Rectal smooth muscle tissue (tissue), 1 donor: ENCODE data around the gene RAB3D.
"Not testable (repeated sequence)": the region's sequence is repeated elsewhere in the genome, so short reads cannot be mapped to it uniquely, and the experiment has no call there.

Experiments
- H3K27ac ChIP-seq: one replicate; pipeline ENCODE4 v1.7.0; 2013; ENCODE audit warnings: low read depth, low read length, inconsistent platforms
- H3K27me3 ChIP-seq: one replicate; pipeline ENCODE4 v1.7.0; 2013; ENCODE audit warnings: low read length; ENCODE audit not compliant: control insufficient read depth, insufficient read depth
- H3K36me3 ChIP-seq: one replicate; pipeline ENCODE4 v1.7.0; 2013; ENCODE audit warnings: low read length; ENCODE audit not compliant: control insufficient read depth, insufficient read depth
- H3K4me1 ChIP-seq: one replicate; pipeline ENCODE4 v1.7.0; 2013; ENCODE audit warnings: low read length; ENCODE audit not compliant: control insufficient read depth, insufficient read depth
- H3K4me3 ChIP-seq: one replicate; pipeline ENCODE4 v1.7.0; 2013; ENCODE audit warnings: low read length
- H3K9ac ChIP-seq: one replicate; pipeline ENCODE4 v1.7.0; 2013; ENCODE audit warnings: low read length

RAB3D gene

GRCh38 chr19:11339254-11340098 is at the start of gene RAB3D:
Gene RAB3D (minus strand): TSS chr19:11339657. CDS start chr19:11337399, 2,258 bp downstream.
- peaks cover 8% of the 10 kb centered on the region for H3K4me1 ChIP-seq
- H3K9ac ChIP-seq = peak within 1 kb of the TSS; percentile 24
- H3K4me3 ChIP-seq = peak within 1 kb of the TSS; percentile 73
- H3K27ac ChIP-seq = peak within 1 kb of the TSS; percentile 77
- peaks cover 12% of the 10 kb centered on the region for H3K36me3 ChIP-seq
- H3K27me3 ChIP-seq = no peaks in the 10 kb centered on the region

- no peak overlapping the region for H3K27ac ChIP-seq
- H3K27me3 ChIP-seq = peaks cover 2% of the 10 kb centered on the region
- no peak overlapping the region for H3K4me3 ChIP-seq
Measured at GRCh38 chr19:11387162-11388034, 47.9 kb upstream of the RAB3D start.

GRCh38 chr19:11384778-11385129 is 45.3 kb upstream of the RAB3D start:
- Histone ChIP-seq H3K36me3 (no peaks in the 10 kb centered on the region), H3K27me3 (peaks cover 2% of the 10 kb centered on the region), H3K4me1 (peaks cover 7% of the 10 kb centered on the region), H3K9ac (no peak overlapping the region), H3K4me3 (no peak overlapping the region), H3K27ac (no peak overlapping the region)

More at GRCh38 chr19:11387162-11388034, 47.9 kb upstream of the RAB3D start:
- Histone ChIP-seq H3K36me3 (no peaks in the 10 kb centered on the region), H3K9ac (no peak overlapping the region), H3K4me1 (no peaks in the 10 kb centered on the region)

GRCh38 chr19:11383706-11384048 is 44.2 kb upstream of the RAB3D start:
- Histone ChIP-seq H3K9ac (no peak overlapping the region), H3K36me3 (no peaks in the 10 kb centered on the region), H3K27ac (no peak overlapping the region), H3K27me3 (peaks cover 2% of the 10 kb centered on the region), H3K4me1 (peaks cover 7% of the 10 kb centered on the region), H3K4me3 (peak overlapping the region; percentile 28)

GRCh38 chr19:11382898-11383705 is 43.6 kb upstream of the RAB3D start:
- Histone ChIP-seq H3K9ac (no peak overlapping the region), H3K27ac (no peak overlapping the region)

GRCh38 chr19:11380653-11381537 is 41.4 kb upstream of the RAB3D start:
- Histone ChIP-seq H3K4me1 (peaks cover 26% of the 10 kb centered on the region), H3K9ac (peak overlapping the region; percentile 16), H3K27ac (peak overlapping the region; percentile 41), H3K4me3 (peak overlapping the region; percentile 80), H3K27me3 (peaks cover 2% of the 10 kb centered on the region), H3K36me3 (no peaks in the 10 kb centered on the region)

More at GRCh38 chr19:11382898-11383705, 43.6 kb upstream of the RAB3D start:
- Histone ChIP-seq H3K27me3 (peaks cover 2% of the 10 kb centered on the region), H3K4me1 (peaks cover 11% of the 10 kb centered on the region), H3K4me3 (peak overlapping the region; percentile 46), H3K36me3 (no peaks in the 10 kb centered on the region)

- H3K4me3 ChIP-seq = no peak overlapping the region
- peaks cover 32% of the 10 kb centered on the region for H3K4me1 ChIP-seq
- H3K27ac ChIP-seq = no peak overlapping the region
- no peak overlapping the region for H3K9ac ChIP-seq
- H3K27me3 ChIP-seq = peaks cover 2% of the 10 kb centered on the region
- no peaks in the 10 kb centered on the region for H3K36me3 ChIP-seq
Measured at GRCh38 chr19:11379857-11380350, 40.4 kb upstream of the RAB3D start.

GRCh38 chr19:11379269-11379845 is 39.9 kb upstream of the RAB3D start:
- not testable (repeated sequence) for H3K4me3 ChIP-seq, H3K27me3 ChIP-seq, H3K9ac ChIP-seq, H3K27ac ChIP-seq, H3K36me3 ChIP-seq
- peaks cover 32% of the 10 kb centered on the region for H3K4me1 ChIP-seq

- no peaks in the 10 kb centered on the region for H3K36me3 ChIP-seq
- no peak overlapping the region for H3K9ac ChIP-seq
- H3K27ac ChIP-seq = peak overlapping the region; percentile 55
- H3K4me3 ChIP-seq = no peak overlapping the region
- peaks cover 2% of the 10 kb centered on the region for H3K27me3 ChIP-seq
- peaks cover 35% of the 10 kb centered on the region for H3K4me1 ChIP-seq
Measured at GRCh38 chr19:11378319-11379189, 39.1 kb upstream of the RAB3D start.

GRCh38 chr19:11377756-11378155 is 38.3 kb upstream of the RAB3D start:
- Histone ChIP-seq H3K9ac (no peak overlapping the region), H3K4me3 (no peak overlapping the region), H3K27ac (peak overlapping the region; percentile 55), H3K4me1 (peaks cover 35% of the 10 kb centered on the region), H3K36me3 (no peaks in the 10 kb centered on the region), H3K27me3 (no peaks in the 10 kb centered on the region)
